ENCODE data around the gene SCNN1A.

The SCNN1A gene

DNA sequence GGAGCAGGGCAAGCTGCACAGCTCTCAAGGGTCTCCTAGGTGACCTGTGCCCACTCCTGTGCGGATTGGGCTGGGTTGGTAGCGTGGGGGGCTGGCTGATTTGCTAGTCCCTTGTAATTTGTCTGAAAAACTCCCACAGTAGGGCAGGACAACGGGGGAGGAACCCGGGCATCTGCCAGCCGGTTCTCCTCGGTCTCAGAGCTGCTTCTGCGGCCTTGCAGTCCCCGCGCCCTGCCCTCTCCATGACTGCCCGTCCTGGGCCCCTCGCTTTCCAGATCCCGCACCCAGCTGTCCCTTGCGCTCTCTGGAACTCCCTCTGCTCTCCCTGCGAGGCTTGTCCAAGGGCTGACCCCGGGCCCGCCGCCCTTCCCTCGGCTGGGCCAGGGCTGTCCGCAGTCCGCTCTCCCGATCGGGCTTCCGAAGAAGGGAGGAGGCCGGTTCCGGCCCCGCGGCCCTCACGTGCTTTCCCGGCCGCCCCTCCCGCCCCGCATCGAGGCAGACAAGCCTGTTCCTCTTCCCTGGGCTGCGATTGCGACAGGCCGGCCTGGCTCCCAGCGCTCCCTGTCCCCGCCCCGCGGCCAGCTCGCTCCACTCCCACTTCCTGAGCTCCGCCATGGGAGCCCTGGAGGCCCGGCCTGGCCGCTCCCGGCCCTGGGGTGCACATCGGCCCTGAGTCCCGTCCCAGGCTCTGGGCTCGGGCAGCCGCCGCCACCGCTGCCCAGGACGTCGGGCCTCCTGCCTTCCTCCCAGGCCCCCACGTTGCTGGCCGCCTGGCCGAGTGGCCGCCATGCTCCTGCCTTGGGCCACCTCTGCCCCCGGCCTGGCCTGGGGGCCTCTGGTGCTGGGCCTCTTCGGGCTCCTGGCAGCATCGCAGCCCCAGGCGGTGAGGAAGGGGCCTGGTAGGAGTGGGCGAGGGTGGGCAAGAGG lies 8.5 kb upstream of the SCNN1A start, which contains the start of gene LTBR:
Gene LTBR, plus strand, starts transcription at position 591 of the 927 bp plus-strand sequence. Its CDS starts 197 bp downstream, at position 788.
- no peak for DNase-seq

DNA sequence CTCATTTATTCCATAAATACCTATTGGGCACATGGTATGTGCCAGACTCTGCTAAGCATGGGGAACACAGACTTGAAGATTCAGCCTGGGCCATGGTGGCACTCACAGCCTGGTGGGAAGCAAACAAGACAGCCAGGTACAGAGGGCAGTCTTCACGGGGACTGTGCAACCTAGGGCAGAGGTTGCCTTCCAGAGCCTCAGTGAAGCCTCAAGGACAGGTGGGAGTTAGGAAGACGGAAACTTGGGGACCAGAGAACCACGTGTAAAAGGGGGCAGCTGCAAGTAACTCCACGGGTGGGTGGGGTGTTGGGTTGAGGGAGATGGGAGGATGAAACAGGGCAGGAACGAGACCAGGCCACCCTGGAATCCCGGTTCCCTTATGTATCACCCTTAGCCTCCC lies 7.6 kb upstream of the SCNN1A start:
- DNase-seq, result no peak

DNA sequence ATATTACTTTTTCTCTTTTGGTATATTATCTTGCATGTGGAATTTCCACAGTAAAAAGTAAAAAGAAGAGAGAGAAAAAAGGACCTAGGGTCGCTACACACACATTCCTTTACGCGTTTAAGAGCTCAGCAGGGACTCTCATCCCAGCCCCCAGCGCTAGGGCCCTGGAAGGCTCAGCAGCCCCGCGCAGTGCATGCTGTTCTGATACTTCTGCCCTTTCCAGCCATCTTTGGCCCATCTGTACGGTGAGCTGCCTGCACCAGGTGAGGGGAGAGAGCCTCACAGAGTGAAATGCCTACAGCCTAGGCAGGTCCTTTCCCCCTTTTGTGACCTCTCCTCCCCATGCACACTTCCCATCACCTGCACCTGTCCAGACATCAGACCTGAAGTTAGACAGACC lies 7.0 kb upstream of the SCNN1A start:
- no peak for DNase-seq

DNA sequence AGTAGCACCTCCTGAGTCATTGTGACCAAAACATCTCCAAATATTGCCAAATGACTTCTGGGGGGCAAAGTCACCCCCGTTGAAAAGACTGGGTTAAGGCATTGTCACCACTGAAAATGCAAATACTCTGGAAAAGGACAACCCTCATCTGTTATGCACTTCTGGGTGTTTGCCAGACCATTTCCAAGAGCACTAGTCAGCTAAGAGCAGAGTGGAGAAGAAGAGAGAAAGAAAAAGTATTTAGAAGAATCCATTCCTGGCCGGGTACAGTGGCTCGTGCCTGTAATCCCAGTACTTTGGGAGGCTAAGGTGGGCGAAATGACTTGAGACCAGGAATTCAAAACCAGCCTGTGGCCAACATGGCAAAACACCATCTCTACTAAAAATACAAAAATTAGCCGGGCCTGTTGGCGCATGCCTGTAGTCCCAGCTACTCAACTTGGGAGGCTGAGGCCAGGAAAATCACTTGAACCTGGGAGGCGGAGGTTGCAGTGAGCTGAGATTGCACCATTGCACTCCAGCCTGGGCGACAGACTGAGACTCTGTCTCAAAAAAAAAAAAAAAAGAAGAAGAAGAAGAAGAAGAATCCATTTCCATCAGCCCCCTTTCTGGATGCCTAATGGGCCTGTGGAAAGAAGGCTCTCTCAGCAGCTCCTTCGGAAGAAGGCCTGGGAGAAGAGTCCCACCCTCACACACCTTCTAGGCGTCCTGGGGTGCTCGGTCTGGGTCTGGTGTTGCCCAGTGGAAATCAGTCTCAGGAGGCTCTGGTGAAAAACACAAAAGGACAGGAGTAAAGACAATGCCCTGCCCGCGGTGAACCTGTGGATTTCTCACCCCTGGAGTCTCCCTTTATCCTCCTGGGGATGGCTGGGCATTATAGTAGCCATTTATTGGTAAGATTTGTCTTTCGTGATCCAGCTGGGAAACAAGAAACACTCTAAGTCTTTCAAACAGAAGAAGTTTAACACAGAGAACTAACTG lies 5.1 kb upstream of the SCNN1A start:
- DNase-seq, result no peak

DNA sequence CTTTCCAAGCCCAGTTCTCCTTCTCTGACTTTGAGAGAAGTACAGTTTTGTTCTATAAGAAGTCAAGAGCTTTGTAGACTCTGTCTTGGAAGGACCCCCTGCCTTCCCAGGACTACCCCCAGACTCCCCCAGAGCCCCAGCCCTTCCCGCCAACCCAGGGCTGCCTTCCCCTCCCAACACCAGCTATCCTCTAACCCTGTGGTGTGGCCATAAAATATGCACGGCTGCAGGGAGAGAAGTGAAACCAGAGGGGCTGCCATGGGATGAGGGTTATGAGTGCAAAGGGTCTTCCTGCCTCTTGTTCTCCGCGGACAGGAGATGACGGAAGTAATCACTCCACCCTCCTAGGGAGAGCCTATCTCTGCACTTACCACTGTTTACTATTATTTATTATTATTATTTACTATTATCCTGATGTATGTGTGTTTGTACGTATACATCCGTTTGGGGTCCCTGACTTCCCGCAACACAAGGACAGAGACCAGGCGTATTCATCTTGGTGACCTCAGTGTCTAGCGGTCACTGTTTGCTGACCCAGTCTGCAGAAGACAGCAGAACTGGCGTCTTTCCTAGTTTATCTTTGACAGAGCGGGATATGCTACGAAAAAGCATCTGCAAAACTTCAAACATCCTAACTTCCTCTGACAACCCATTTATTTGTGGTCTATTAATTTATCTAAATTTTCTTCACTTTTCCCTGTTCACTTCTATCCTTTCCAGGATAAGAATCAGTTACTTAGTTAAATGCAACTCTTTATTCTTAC lies 3.5 kb upstream of the SCNN1A start:
- no peak for DNase-seq

DNA sequence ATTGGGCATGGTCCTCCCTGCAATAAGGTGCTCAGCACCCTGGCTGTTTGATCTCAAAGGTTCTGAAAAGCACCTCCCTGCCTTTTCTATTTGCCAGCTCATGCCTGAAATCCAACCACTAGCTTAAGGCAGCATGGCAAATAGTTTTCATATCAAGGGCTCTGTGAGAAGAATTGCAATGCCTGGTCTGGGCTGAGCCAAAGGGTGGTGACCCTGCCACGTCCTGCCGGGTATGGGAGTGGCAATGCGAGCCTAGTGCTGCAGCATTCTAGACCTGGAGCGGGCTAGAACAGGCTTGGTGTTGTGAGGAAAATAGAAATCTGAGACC lies 2.3 kb upstream of the SCNN1A start:
- no peak for DNase-seq

DNA sequence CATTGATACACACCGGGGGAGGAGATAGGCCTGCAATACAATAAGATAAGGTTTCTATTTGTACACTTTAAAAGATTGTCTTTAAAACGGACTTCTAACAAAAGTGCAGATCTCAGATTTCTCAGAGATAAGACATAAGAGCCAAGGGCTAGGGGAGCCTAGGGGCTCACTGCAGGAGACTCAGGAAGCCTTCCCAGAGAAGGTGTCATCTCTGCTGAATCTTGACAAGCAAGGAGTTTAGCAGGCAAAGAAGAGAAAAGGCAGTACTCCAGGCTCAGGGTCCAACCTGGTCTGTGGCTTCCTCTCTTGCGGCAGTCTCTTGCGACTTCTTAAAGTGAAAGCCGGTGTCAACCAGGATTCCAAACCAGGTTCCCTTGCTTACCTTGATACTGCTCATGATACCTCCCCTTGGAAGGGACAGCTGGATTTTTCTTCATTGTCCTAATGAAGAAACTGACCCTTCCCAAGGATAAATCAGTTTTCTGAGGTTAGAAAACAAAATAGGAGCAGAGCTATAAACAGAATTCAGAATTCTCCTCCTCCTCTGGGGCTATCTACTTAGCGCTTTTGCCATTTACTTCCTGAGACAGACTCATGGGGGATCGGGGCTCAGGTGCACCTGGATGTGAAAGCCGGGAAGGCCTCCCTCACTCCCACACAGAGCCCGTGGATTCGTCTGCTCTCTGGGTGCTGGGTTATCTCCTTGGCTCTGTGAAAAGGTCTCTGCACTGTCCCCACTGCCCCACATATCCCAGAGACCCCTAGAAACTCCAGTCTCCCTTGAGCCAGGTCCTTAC lies 1.7 kb upstream of the SCNN1A start:
- no peak for DNase-seq

DNA sequence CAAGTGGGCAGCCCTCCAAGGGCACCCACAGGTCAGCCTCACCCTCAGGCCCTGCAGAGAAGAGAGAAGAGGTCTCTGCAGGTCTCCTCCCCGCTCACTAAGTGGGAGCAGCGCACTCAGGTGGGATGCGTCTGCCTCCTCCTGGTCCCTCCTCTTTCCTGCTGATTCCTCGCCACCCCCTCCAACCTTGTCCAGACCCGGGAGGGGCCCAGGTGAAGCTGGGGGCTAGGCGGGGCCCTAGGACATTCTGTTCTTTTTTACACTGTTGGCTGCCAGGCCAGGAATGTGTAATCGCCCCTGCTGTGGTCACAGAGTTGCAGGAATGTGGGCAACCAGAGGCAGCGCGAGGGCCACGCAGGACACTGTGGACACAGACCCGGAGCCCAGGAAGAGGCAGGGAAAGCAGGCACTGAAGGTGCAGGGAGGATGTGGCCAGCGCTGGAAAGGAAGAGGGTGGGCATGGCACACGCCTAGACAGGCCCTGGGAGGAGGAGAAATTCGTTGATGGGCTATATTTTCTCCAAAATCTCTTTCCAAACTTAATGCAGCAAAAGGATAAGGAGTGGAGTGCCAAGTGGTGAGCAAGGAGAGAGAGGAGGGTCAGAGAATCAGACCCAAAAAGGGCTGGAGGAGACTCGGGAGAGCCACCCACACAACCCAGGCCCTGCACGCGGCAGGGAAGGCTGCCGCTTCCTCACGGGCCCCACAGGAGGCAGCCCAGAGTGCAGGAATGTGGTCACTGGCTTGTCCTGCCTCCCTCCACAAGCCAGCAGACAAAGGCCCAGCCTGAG lies 911 bp upstream of the SCNN1A start:
- DNase-seq, result no peak

DNA sequence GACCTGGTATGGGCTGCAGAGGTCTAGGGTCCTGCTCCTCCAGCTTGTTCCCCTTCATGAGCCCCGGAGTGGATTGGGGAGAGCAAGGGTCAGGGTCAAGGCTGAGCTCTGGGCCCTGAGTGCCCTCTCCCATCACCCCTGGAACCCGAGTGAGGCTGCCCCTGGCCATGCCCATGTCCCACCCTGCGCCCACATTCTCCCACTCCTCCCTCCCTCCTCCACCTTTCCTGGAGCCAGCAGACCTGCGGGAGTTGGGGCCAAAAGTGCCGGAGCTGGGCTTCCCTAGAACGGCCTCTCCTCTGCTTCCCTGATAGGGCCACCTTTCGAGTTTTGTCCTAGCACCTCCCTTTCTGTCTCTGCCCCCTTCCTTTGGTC lies 590 bp downstream of the SCNN1A start:
- no peak for DNase-seq

DNA sequence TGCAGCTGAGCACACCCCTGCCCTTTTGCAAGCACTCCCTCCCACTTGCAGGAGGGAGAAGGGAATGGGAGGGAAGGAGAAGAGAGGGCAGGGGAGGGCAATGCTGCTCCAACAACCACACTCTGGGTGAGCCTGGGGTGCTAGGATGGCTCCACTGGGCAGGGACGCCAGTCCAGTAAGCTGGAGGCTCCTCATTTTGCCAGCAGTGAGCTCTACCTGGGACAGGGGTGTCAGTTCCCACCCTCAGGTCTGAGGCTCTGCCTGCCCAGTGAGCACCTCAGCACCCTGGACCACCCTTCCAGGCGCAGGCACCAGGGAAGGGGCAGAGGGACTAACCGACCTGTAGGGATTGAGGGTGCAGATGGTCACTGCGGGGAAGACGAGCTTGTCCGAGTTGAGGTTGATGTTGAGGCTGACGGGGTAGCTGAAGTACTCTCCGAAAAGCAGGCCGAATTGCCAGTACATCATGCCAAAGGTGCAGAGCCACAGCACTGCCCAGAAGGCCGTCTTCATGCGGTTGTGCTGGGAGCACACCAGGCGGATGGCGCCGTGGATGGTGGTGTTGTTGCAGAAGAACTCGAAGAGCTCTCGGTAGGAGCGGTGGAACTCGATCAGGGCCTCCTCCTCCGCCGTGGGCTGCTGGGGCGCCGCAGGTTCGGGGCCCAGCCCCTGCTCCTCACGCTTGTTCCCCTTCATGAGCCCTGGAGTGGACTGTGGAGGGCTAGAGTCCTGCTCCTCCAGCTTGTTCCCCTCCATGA lies 1.2 kb downstream of the SCNN1A start:
- no peak for DNase-seq

DNA sequence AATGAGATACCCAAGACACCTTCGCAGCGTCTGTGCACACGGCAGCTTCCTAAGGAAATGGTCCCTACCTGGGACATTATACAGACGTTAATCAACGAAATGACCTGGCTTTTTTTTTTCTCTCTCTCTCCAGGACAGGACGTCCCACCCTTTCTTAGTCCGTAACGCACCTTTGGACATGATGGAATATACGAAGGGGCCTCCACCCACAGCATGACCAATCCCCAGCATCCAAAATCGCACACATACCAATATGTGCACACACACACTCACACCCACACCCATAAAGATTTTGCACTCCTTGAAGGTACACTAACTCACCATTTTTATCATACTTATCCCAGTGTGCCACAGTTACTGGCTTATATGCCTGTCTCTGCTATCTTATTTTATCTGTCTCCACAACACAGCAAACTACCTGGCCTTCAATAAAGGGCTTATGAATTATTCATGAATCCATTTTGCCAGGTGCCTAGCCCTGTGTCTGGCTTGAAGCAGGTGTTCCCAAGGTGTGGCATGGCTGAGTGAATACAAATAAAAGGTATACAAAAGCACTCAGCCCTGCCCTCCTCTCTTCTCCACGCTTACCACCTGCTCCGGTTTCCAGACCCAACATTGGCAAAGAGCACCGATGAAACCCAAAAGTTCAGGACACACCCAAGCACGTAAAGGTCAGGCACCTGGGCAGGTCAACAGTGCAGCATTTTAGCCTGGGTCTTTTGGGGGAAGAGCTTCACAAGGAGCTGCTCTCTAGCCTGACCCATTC lies 2.2 kb downstream of the SCNN1A start:
- peak; percentile 97 for DNase-seq

DNA sequence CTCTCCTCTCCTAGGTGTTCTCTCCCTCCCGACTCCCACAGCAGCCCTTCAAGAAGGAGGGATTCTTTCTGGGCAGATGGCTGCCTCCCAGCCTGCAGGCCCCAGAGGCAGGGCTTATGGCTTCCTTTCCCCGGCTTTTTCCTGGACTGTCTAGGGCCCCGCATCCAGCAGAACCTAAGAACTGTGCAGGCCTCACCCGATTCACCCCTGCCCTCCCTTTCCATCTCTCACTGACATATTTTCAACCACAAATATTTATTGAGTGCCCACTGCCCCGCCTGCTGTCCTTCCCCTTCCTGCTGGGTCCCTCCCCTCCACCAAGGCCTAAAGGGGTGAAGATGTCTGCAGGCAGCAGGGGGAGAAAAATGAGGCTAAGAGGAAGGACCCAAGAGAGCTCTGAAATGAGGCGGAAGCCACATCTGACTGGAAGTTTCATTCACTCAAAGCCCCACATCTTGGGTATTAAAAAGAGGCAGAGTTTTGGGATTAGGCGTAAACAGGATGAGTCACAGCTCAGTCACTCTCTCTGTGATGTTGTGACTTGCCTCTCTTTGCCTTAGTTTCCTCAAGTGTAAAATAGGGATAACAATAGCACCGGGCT lies 2.9 kb downstream of the SCNN1A start:
- peak; percentile 89 for DNase-seq

DNA sequence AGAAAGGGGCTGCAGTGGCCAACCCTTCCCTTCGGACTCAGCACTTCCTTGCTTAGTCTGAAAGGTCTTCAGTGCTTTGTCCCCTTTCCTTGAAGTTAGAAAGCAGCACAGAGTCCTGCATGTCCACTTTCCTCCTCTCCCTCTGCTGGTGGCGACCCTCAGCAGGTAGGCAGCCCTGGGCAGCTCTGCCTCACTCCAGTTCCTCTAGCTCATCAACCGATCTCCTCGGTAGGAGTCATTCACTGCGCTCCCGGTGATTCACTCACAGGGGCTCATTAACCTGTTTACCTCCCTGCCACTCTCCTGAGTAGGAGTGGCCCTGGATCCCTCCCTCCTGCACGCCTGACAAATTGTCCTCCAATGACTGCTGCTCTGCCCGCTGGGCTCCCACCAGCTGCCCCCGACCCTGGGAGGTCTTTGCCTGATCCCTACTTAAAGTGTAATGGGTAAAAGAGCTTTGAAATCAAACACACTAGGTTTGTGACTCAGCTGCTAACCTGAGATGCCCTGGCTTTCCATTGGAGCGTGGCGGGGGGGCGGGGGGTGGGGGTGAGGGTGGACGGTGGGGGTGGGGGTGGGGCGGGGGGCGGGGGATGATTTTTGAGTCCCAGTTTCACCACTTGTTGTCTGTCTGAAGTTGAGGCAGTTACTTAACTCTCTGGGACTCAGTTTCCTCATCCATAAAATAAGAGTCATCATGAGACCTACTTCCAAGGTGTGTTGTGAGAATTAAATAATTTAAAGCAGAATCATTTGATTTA lies 4.2 kb downstream of the SCNN1A start:
- DNase-seq, result peak; percentile 92

DNA sequence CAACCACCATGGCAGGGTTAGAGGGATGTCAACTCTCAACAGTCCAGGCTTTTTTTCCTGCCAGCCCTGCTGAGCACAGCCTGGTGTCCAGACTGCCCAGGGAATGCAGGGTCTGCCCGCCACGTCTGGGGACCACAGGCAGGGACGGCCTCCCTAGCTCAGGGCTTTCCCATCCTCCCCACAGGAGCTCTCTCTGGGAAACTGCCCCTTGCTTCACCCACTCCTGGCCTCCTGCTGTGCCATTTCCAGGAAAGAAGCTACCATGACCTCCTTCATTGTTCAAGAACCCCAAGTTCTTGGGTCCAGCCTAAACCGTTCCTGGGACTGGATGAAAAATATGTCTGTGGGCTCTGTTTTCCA lies 4.8 kb downstream of the SCNN1A start:
- no peak for DNase-seq

DNA sequence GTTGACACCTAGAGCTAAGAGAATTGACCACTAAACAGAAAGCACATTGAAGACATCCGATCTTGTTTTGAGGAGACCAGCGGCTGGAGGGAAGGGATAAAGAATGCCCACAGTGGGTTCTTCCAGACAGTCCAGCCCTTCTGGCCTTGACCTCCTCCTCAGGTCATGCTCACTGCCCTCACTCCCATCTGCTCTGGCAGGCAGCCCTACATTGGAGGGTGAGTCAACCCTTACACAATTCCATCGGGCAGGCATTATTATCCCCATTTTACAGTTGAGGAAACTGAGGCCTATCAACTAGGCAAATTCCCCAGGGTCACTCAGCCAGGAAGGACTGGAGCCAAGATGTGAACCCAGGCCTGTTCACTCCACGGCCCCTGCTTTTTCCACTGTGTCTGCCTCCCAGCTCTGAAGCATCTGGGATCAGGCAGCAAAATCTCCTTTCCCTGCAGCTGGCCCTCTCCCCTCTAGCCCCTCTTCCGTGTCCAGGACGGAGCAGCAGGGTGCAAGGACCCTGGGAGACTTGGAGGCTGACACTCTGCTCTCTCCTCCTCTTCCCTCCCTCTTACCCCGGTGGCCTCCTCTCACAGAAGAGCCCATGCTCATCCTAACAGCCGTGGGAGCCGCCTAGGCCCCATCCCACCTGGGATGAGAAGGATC lies 5.3 kb downstream of the SCNN1A start:
- DNase-seq, result no peak

DNA sequence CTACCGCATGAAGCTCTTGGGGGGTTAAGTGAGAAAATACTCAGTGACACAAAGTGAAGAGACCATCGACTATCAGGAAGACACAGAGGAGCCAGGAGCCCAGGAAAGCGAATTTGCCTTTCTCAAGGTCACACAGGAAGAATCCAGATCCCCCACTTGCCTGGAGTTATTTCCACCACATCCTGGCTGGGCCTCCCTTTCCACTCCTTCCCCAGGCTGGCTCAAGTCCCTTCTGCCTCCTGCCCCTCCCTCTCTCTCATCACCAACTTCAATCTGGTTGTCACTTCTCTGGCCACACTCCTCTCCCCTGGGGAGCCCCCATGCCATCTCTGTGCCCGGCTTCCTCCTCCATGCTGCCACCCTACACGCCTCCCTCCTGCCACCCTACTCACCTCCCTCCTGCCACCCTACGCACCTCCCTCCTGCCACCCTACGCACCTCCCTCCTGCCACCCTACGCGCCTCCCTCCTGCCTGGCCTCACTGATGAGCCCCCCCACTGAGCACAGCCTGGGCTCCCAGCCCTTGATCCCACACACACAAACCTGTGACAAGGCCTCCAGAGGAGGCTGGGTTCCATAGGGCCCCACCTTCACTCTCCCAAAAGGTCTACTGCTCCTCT lies 6.3 kb downstream of the SCNN1A start:
- no peak for DNase-seq
